HEK293T (cell line): ENCODE results near the gene ALDH8A1.
"Not testable (repeated sequence)": the region's sequence is repeated elsewhere in the genome, so short reads cannot be mapped to it uniquely, and the experiment has no call there.

Source experiments
- CTBP1 ChIP-seq: fragments of 450-650 bp; IDR thresholded peaks from 2 replicates; pipeline ENCODE4 v1.6.1; 2016; ENCODE audit warnings: borderline replicate concordance
- ELF4 ChIP-seq: fragments of 450-650 bp; IDR thresholded peaks from 2 replicates; pipeline ENCODE4 v1.6.1; 2017; ENCODE audit warnings: antibody characterized with exemption
- FOXA1 ChIP-seq: fragments of 450-650 bp; IDR thresholded peaks from 2 replicates; pipeline ENCODE4 v1.6.1; 2016; ENCODE audit warnings: mild to moderate bottlenecking
- FOXM1 ChIP-seq: fragments of 450-650 bp; IDR thresholded peaks from 2 replicates; pipeline ENCODE4 v1.6.1; 2017; ENCODE audit warnings: mild to moderate bottlenecking, borderline replicate concordance
- HDGF ChIP-seq: fragments of 450-650 bp; IDR thresholded peaks from 2 replicates; pipeline ENCODE4 v1.6.1; 2017; ENCODE audit warnings: antibody characterized with exemption, borderline replicate concordance
- L3MBTL2 ChIP-seq: fragments of 450-650 bp; conservative IDR thresholded peaks from 2 replicates; pipeline ENCODE4 v1.6.1; 2016; ENCODE audit warnings: mild to moderate bottlenecking
- LEF1 ChIP-seq: fragments of 450-650 bp; IDR thresholded peaks from 2 replicates; pipeline ENCODE4 v1.6.1; 2017; ENCODE audit warnings: mild to moderate bottlenecking, borderline replicate concordance
- NFRKB ChIP-seq: fragments of 450-650 bp; IDR thresholded peaks from 2 replicates; pipeline ENCODE4 v1.6.1; 2016; ENCODE audit warnings: mild to moderate bottlenecking, moderate library complexity
- SP1 ChIP-seq: fragments of 450-650 bp; IDR thresholded peaks from 2 replicates; pipeline ENCODE4 v1.6.1; 2017
- SUZ12 ChIP-seq: fragments of 450-650 bp; IDR thresholded peaks from 2 replicates; pipeline ENCODE4 v1.6.1; 2016; ENCODE audit warnings: mild to moderate bottlenecking
- TARDBP ChIP-seq: fragments of 450-650 bp; IDR thresholded peaks from 2 replicates; pipeline ENCODE4 v1.6.1; 2016
- TF ChIP-seq, protein P1 (sequence below): fragments of 450-650 bp; IDR thresholded peaks from 2 replicates; pipeline ENCODE4 v1.6.1; 2016

DNA sequence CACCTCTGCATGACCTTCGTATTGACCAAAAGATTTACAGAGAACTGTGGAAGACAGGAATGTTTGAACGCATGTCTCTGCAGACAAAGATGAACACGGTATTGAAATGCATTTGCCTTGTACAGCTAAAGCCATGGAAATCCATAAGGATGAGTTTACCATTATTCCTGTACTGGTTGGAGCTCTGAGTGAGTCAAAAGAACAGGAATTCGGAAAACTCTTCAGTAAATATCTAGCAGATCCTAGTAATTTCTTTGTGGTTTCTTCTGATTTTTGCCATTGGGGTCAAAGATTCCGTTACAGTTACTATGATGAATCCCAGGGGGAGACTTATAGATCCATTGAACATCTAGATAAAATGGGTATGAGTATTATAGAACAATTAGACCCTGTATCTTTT, 51.7 kb downstream of the ALDH8A1 start:
- TF ChIP-seq NFRKB, LEF1, ELF4, TARDBP, FOXM1, SP1, SUZ12, L3MBTL2, HDGF, FOXA1, CTBP1: not testable (repeated sequence)
- TF ChIP-seq, protein P1, sequence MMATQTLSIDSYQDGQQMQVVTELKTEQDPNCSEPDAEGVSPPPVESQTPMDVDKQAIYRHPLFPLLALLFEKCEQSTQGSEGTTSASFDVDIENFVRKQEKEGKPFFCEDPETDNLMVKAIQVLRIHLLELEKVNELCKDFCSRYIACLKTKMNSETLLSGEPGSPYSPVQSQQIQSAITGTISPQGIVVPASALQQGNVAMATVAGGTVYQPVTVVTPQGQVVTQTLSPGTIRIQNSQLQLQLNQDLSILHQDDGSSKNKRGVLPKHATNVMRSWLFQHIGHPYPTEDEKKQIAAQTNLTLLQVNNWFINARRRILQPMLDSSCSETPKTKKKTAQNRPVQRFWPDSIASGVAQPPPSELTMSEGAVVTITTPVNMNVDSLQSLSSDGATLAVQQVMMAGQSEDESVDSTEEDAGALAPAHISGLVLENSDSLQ: not testable (repeated sequence)
